ENCODE measurements around the gene ZDHHC24.

ZDHHC24 gene

DNA sequence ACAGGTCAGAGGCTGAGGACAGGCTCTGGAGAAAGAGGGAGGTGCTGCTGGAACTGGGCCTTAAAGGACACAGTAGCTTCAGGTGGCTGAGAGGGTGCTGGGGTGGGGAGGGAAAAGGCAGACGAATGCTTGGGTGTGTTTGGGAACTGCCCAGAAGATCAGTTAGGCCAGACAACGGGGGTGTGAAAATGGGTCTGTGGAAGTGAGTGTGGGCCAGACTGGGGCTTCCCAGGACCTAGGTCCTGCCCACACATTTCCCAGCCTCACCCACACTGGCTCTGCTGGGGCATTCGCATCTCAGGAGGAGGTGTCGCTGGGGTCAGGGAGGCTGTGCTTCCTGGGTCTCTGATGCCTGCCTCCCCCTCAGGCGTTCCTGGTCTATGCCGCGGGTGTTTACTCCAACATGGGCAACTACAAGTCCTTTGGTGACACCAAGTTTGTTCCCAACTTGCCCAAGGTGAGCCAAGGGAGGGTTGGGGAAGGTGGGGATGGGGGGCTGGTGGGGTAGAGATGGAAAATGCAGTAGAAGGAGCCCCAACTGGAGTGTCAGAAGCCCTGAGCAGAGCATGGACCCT is 61.0 kb downstream of the ZDHHC24 start:
- H3K4me3 Mint-ChIP-seq, result no peak overlapping the region
- H3K9me3 Mint-ChIP-seq, result no peaks in the 10 kb centered on the region
- no peaks in the 10 kb centered on the region for H3K27me3 Mint-ChIP-seq
- H3K4me1 Mint-ChIP-seq (ENCODE audit: low read depth), result peaks cover 24% of the 10 kb centered on the region
- no peak for DNase-seq
- H3K36me3 Mint-ChIP-seq (ENCODE audit: low read depth), result peaks cover 81% of the 10 kb centered on the region
- peak overlapping the region; percentile 44 for H3K27ac Mint-ChIP-seq

DNA sequence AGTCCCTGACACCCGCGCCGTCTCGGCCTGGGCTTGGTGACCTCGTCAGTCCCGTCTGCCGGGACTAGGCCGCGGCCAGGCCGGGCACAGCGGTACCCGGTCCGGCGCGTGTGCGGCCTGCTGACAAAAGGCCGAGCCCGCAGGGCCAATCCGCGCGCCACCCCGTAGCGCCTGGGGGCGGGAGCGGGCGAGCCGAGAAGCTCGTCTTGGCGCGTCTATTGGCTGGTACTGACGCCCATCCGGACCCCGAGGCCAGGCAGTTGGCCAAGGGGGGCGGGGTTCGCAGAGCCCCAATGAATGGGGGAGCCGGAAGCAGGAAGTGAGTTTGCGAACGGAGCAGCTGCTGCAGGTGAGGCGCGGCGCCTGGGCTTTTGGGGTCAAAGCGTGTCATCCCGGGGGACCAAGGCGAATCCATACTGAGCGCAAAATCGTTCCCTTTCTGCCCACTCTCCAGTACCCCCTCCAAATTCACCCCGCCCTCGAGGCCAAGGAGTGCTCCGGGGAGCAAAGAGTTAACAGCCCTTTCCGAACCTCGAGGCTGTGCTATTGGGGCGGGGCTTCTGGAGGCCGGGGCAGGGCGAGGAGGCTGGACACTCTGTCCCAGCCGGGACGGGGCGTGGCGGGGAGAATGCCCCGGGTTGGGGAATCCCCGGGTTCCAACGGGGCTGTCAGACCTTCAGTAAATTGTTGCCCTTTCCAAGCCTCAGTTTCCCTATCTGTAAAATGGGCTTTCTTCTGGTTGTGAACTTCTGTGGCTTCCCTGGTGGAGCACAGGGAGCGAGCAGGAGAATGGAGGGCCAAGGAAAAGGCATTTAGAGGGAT is 65.5 kb downstream of the ZDHHC24 start, which contains the start of gene DPP3:
DPP3 (plus strand) TSS at position 318 of the 822 bp plus-strand sequence. CDS start 1,767 bp downstream, outside the sequence.
- H3K27ac Mint-ChIP-seq, result peak within 1 kb of the TSS; percentile 96
- H3K36me3 Mint-ChIP-seq (ENCODE audit: low read depth), result peaks cover 69% of the 10 kb centered on the region
- peak within 1 kb of the TSS; percentile 85 for H3K4me3 Mint-ChIP-seq
- DNase-seq, result peak; percentile 96
- no peaks in the 10 kb centered on the region for H3K27me3 Mint-ChIP-seq
- peaks cover 38% of the 10 kb centered on the region for H3K4me1 Mint-ChIP-seq (ENCODE audit: low read depth)
- no peaks in the 10 kb centered on the region for H3K9me3 Mint-ChIP-seq

DNA sequence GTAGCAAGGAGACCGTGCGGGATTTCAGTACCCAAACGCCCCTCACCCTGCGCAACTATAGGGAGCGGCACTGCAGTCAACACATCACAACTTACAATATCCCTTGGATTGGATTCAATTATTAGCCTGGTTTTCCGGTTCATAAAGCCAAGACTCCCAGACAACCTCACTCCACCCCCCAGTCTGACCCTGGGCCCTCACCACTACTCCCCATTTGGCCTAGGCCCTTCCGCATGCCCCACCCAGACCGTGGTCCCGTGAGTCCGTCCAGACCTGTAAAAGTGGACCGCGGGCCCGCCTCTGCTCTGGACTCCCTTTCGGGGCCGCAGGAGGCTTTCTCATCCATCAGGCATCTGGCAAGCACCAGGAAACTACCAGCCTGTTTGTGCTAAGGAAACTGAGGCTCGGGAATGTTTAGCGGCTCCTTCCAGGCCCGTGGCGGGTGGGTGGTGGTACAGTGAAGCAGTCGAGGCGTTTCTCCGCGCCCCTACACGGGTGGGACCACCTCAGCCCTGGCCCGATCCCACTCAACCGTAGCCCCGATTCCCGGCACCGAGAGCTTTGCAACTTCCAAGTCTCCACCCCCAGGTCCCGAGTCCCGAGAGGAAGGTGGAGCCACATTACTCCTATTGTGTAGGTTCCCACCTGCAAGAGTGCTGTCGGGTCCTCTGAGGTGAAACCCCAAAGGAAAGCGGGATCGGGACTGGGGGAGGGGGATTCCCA is 66.3 kb downstream of the ZDHHC24 start:
- Mint-ChIP-seq H3K4me3 (peak overlapping the region; percentile 85), H3K27ac (peak overlapping the region; percentile 96), H3K4me1 (ENCODE audit: low read depth) (peaks cover 34% of the 10 kb centered on the region), H3K36me3 (ENCODE audit: low read depth) (peaks cover 66% of the 10 kb centered on the region), H3K9me3 (no peaks in the 10 kb centered on the region), H3K27me3 (no peaks in the 10 kb centered on the region)
- no peak for DNase-seq

DNA sequence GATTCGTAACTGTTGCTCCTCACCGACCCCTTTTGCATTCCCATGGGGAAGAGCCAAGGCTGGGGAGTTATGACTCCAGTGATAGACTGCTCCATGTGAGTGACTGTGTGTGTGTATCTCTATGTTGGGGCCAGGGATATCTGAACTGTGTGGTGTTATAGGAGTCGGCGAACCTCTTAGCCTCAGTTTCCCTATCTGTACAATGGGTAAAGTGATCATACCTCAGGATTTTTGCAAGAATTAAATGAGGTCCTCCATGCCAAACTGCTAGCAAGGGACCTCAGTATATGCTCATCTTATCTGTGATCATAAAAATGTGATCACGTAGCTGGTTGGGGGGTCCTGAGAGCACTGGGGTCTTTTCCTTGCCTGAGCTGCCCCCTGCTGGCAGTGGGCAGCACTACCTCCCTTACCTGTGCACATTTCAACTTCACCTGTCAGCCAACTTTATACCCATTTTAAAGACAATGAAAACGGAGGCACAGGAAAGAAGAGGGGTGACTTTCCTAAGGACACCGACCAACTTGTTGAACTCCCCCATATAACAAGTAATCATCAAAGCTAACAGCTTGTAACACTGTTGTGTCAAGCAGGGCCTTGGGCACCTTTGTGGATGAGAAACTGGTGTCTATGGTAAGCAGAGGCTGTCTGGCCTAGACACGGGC is 67.0 kb downstream of the ZDHHC24 start:
- Mint-ChIP-seq H3K36me3 (ENCODE audit: low read depth) (peaks cover 67% of the 10 kb centered on the region), H3K27me3 (no peaks in the 10 kb centered on the region), H3K9me3 (no peaks in the 10 kb centered on the region), H3K27ac (peak overlapping the region; percentile 96), H3K4me3 (peak overlapping the region; percentile 85), H3K4me1 (ENCODE audit: low read depth) (peaks cover 34% of the 10 kb centered on the region)
- DNase-seq, result no peak

DNA sequence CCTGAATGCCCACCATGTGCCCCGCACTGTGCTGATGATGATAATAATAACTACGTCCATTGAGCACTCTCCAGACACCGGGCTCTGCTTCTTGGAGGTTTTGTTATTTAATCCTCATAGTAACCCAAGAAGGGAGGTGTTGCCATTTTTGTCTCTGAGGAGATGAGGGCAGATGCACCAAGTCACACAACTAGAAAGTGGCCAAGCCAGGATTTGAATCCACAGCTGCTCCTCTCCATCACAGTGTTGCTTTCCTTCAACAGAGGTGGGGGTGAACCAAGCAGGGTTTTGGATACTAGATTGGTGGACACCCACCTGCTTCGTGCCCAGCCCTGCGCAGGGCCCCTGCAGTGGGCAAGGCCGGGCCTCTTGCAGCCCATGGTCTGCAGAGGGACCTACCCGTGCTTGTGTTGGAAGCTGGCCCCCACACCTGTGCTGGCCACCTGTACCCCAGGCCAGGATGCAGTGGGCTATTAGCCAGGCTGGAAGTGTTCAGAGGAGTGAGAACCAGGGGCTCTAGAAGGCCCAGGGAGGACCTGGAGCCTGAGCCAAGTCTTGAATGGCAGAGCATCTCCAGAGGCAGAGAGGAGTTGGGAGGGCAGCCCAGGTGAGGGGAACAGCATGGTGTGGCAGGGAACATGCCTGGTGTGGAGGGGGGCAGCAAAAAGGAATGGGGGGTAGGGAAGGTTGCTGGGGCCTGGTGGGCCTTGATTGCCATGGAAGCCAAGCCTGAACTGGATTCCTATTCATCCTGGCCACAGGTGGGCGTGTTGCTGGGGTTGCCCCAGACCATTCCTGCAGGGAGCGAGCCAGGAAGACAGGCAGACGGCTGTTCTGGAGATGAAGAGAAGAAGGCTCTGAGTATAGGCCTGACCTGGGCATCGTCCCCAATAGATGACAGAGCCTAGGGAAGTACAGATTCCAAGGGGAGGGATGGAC is 68.3 kb downstream of the ZDHHC24 start:
- Mint-ChIP-seq H3K9me3 (no peaks in the 10 kb centered on the region), H3K36me3 (ENCODE audit: low read depth) (peaks cover 67% of the 10 kb centered on the region), H3K27ac (no peak overlapping the region), H3K27me3 (no peaks in the 10 kb centered on the region), H3K4me3 (peak overlapping the region; percentile 39), H3K4me1 (ENCODE audit: low read depth) (peaks cover 27% of the 10 kb centered on the region)
- DNase-seq, result no peak

DNA sequence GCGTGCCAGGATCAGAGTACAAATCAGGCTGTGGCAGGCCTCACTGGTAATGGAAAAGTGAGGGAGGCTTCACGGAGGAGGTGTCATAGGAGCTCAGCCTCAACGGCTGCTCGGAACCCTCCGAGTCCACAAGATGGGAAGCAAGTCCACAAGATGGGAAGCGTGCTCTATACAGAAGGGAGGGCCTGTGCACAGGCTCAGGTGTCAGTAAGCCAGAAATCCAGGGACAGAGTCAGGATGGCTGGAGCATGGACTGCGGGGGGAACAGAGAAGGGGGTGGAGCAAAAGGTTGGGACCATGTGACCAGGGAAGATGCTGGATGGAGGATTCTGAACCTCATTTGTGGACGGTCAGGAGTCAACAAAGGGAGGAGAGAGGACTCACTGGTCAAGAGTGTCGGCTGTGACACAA is 69.0 kb downstream of the ZDHHC24 start:
- DNase-seq, result no peak
- Mint-ChIP-seq H3K27me3 (no peaks in the 10 kb centered on the region), H3K27ac (peak overlapping the region; percentile 50), H3K9me3 (no peaks in the 10 kb centered on the region), H3K4me3 (no peak overlapping the region), H3K4me1 (ENCODE audit: low read depth) (peaks cover 24% of the 10 kb centered on the region), H3K36me3 (ENCODE audit: low read depth) (peaks cover 66% of the 10 kb centered on the region)

DNA sequence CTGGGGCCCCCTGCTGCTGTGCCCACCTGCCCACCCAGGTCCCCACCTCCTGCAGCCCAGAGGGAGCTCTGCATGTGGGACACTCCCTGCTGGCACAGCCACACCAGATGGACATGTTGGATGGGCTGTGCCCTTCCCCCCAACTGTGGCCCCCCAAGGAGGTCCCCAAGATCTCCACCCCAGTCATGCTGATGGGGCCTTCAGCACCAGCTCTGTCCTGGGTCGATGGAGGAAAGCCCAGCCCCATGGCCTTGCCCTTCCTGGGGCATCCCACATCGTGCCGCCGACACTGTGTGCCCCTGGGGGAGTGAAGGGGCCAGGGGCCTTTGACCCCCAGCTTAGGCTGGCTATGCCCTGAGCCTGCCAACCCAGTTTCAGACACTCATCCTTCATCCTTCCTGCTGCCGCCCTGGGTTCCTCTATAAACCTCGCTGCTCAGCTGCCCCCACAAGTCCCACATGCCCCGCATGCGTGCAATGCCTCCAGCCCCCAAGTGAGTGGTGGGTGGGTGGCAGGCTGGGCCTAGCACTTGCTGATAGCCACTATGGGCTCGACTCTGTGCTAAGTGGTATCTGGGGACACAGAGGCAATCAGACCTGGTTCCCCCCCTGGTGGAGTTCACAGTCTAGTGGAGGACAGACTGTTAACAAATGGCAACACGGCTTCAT is 69.5 kb downstream of the ZDHHC24 start:
- DNase-seq, result no peak
- H3K4me3 Mint-ChIP-seq, result no peak overlapping the region
- peaks cover 22% of the 10 kb centered on the region for H3K4me1 Mint-ChIP-seq (ENCODE audit: low read depth)
- H3K27me3 Mint-ChIP-seq, result no peaks in the 10 kb centered on the region
- no peaks in the 10 kb centered on the region for H3K9me3 Mint-ChIP-seq
- peak overlapping the region; percentile 50 for H3K27ac Mint-ChIP-seq
- peaks cover 66% of the 10 kb centered on the region for H3K36me3 Mint-ChIP-seq (ENCODE audit: low read depth)

DNA sequence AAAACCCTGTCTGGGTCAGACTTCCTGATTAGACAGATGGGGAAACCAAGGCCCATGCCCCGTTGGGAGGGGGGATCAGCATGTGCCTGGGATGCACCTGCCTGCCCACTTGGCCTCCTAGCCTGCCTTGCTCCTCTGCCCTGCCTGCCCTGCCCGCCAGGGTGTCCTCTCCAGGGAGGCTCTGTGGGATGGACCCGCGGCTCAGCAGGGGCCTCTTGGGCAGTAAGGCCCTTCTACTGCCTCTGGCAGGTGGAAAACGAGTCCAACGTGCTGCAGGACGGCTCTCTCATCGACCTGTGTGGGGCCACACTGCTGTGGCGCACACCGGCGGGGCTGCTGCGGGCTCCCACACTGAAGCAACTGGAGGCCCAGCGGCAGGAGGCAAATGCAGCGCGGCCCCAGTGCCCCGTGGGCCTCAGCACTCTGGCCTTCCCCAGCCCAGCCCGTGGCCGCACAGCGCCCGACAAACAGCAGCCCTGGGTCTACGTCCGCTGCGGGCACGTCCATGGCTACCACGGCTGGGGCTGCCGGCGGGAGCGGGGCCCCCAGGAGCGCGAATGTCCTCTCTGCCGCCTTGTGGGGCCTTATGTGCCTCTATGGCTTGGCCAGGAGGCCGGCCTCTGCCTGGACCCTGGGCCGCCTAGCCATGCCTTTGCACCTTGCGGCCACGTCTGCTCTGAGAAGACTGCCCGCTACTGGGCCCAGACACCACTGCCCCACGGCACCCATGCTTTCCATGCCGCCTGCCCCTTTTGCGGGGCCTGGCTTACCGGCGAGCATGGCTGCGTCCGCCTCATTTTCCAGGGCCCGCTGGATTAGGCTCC is 70.3 kb downstream of the ZDHHC24 start:
- no peak overlapping the region for H3K4me3 Mint-ChIP-seq
- H3K4me1 Mint-ChIP-seq (ENCODE audit: low read depth), result peaks cover 18% of the 10 kb centered on the region
- H3K27ac Mint-ChIP-seq, result no peak overlapping the region
- H3K27me3 Mint-ChIP-seq, result no peaks in the 10 kb centered on the region
- DNase-seq, result no peak
- peaks cover 67% of the 10 kb centered on the region for H3K36me3 Mint-ChIP-seq (ENCODE audit: low read depth)
- H3K9me3 Mint-ChIP-seq, result no peaks in the 10 kb centered on the region

DNA sequence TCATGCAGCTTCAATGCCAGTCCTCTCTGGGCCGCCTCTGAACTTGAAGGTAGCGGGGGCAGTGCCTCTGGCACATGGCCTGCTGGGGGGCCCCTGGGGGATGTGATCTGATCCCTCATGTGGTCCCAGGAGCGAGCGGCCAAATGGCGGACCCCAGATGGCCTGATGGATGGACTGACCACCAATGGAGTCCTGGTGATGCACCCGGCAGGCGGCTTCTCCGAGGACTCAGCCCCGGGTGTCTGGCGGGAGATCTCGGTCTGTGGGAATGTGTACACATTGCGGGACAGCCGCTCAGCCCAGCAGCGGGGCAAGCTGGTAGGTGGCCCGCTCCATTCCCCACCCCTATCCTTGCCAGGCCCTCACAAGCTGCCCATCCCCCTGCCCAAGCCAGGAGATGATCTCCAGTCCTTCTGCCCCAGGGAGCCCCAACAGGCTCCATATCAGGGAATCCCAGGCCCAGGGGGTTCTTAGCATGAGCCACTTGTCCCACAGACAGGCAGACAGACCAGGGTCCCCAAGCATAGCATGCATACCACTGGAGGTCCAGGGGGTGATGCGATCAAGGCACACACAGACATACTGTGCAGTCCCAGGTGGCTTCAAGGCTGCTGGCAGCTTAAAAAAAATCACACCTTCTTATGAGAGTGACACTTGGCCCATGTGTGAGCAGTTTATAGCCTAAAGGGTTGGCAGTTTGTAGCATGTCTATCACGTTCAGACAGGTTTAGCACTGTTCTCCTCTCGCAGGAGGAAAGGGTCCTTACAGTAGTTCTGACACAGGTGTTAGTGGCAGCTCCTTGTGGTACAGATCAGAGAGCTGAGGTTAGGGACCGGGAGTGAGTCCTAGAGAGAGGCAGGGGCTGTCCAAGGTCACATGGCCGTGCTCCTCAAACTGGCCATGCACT is 72.0 kb downstream of the ZDHHC24 start:
- no peak for DNase-seq
- Mint-ChIP-seq H3K4me3 (no peak overlapping the region), H3K27ac (no peak overlapping the region), H3K36me3 (ENCODE audit: low read depth) (peaks cover 57% of the 10 kb centered on the region), H3K27me3 (no peaks in the 10 kb centered on the region), H3K9me3 (no peaks in the 10 kb centered on the region), H3K4me1 (ENCODE audit: low read depth) (peaks cover 16% of the 10 kb centered on the region)

DNA sequence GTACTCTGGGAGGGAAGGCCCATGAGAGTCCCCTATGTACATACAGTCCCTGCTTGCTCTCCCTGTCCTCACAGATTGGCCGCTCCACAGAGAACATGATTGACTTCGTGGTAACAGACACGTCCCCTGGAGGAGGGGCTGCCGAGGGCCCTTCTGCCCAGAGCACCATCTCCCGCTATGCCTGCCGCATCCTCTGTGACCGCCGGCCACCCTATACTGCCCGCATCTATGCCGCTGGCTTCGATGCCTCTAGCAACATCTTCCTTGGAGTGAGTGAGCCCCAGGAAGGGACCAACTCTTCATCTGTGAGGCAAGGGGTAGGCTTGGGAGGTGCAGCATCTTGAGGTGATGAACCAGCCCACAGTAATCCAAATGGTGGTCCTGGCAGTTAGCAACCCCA is 72.7 kb downstream of the ZDHHC24 start:
- Mint-ChIP-seq H3K27ac (no peak overlapping the region), H3K4me3 (no peak overlapping the region), H3K4me1 (ENCODE audit: low read depth) (peaks cover 14% of the 10 kb centered on the region), H3K9me3 (no peaks in the 10 kb centered on the region), H3K27me3 (no peaks in the 10 kb centered on the region), H3K36me3 (ENCODE audit: low read depth) (peaks cover 54% of the 10 kb centered on the region)
- DNase-seq, result no peak

DNA sequence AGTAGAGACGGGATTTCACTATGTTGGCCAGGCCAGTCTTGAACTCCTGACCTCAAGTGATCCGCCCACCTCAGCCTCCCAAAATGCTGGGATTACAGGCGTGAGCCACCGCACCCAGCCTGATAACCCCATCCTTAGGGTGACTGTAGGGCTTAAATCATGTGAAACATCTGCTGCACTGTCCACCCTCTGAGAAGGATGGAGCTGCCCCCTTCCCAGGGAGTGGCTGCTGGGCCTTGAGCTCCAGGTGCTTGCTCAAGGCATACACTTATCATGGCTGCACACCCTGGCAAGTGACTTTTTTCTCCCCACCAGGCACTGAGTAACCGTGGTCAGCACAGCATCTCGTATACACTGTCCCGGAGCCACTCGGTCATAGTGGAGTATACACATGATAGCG is 73.8 kb downstream of the ZDHHC24 start:
- DNase-seq, result no peak
- no peaks in the 10 kb centered on the region for H3K27me3 Mint-ChIP-seq
- H3K4me1 Mint-ChIP-seq (ENCODE audit: low read depth), result peaks cover 20% of the 10 kb centered on the region
- peaks cover 45% of the 10 kb centered on the region for H3K36me3 Mint-ChIP-seq (ENCODE audit: low read depth)
- H3K27ac Mint-ChIP-seq, result no peak overlapping the region
- H3K4me3 Mint-ChIP-seq, result no peak overlapping the region
- H3K9me3 Mint-ChIP-seq, result no peaks in the 10 kb centered on the region

DNA sequence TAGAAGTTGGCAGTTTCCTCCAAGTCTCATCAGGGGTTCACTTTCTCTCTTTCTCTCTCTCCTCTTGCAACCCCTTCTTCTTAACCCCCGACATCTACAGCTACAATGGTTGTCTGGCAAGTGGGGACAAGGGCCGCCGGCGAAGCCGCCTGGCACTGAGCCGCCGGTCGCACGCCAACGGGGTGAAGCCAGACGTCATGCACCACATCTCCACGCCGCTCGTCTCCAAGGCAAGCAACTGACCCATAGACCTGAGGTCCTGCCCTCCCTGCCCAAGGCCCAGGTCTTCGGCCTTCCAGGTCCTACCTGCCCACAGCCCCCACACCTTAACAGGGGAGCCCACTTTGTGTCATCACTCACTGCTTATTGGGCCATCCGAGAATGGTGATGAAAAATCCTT is 74.7 kb downstream of the ZDHHC24 start:
- Mint-ChIP-seq H3K27ac (no peak overlapping the region), H3K4me3 (no peak overlapping the region), H3K27me3 (no peaks in the 10 kb centered on the region), H3K36me3 (ENCODE audit: low read depth) (peaks cover 36% of the 10 kb centered on the region), H3K9me3 (no peaks in the 10 kb centered on the region), H3K4me1 (ENCODE audit: low read depth) (peaks cover 25% of the 10 kb centered on the region)
- no peak for DNase-seq
